K562 (cell line): ENCODE data around the gene HMG20B. TPM values are rescaled to one million over a fixed set of nuclear protein-coding genes. Genes with fewer than 3 reads are reported as not detected.

ENCODE experiments used
- ATAC-seq: fragments of 200-7000 bp; cut with Tn5 transposase; 3 replicates; pipeline ENCODE4 v1.9.1; 2020; ENCODE audit warnings: moderate library complexity
- BruUV-seq: library from RNA; stranded (reverse); fragments of 400-500 nt; replicated peaks from 2 replicates; lab custom pipeline; 2021; lab: Mats Ljungman, UMichigan
- CTCF ChIA-PET: fragments of 300-600 bp; formaldehyde crosslinking; extraction: SDS; loops from one replicate; lab custom pipeline; 2021; ENCODE audit warnings: low intra/inter-chr PET ratio; lab: Yijun Ruan, JAX
- POLR2A ChIA-PET: fragments of 300-600, 350-650 bp; sonication (Branson Sonifier 250); formaldehyde crosslinking; extraction: SDS; loops from one replicate; lab custom pipeline; 2021; ENCODE audit warnings: antibody characterized with exemption, inconsistent platforms; lab: Yijun Ruan, JAX
- DNase-seq, 4 experiments: peaks; one replicate each; pipeline versions ENCODE4 v3.0.0 to v3.0.0-alpha.2; 2011 to 2018; ENCODE audit warnings: low spot score in 3 of 4, mixed read lengths in 3 of 4; ENCODE audit errors: extremely low read depth in 1 of 4
- FAIRE-seq: peaks from 2 replicates; lab custom pipeline; 2011; peaks lifted over from hg19 to GRCh38; lab: Jason Lieb, UNC
- H2AFZ ChIP-seq: 2 replicates; pipeline ENCODE4 v1.6.0; 2011; ENCODE audit warnings: low read depth, low read length, control low read depth, inconsistent platforms
- H3K27ac ChIP-seq: fragments of 200-600 bp; 3 replicates; pipeline ENCODE4 v1.8.0; 2011; ENCODE audit warnings: low read depth, mild to moderate bottlenecking, control low read depth, inconsistent platforms, low read length, moderate library complexity, mixed read lengths; ENCODE audit errors: extremely low read depth
- H3K27me3 ChIP-seq, 2 experiments: fragments of 300-600 bp in 1 of 2; 2 replicates in 1 of 2; 3 replicates in 1 of 2; pipeline versions ENCODE4 v1.6.0 to v1.8.0; 2011; ENCODE audit warnings: inconsistent platforms in 2 of 2, low read length in 2 of 2, mild to moderate bottlenecking in 1 of 2, mixed read lengths in 1 of 2, moderate library complexity in 1 of 2; ENCODE audit not compliant: control insufficient read depth in 2 of 2, insufficient read depth in 2 of 2
- H3K36me3 ChIP-seq: fragments of 300-600 bp; 3 replicates; pipeline ENCODE4 v1.8.0; 2011; ENCODE audit warnings: mild to moderate bottlenecking, low read length, inconsistent platforms; ENCODE audit not compliant: control insufficient read depth, insufficient read depth
- H3K4me1 ChIP-seq, 2 experiments: fragments of 200-600 bp in 1 of 2; replicated peaks in 1 of 2; 2 replicates in 1 of 2; 3 replicates in 1 of 2; pipeline versions ENCODE4 v1.5.1 to v1.8.0; 2011; ENCODE audit warnings: inconsistent platforms in 2 of 2, low read length in 2 of 2, mild to moderate bottlenecking in 1 of 2, mixed read lengths in 1 of 2, moderate library complexity in 1 of 2; ENCODE audit not compliant: control insufficient read depth in 2 of 2, insufficient read depth in 2 of 2
- H3K4me2 ChIP-seq: 2 replicates; pipeline ENCODE4 v1.6.1; 2011; ENCODE audit warnings: low read length, control low read depth, inconsistent platforms, mixed read lengths; ENCODE audit not compliant: insufficient read depth
- H3K4me3 ChIP-seq: fragments of 200-600 bp; sonication (generic), shearing (Covaris generic); 2 replicates; pipeline ENCODE4 v1.5.1; 2016; ENCODE audit warnings: control low read depth, inconsistent platforms
- H3K79me2 ChIP-seq: fragments of 200-600 bp; 3 replicates; pipeline ENCODE4 v1.8.0; 2011; ENCODE audit warnings: low read length, inconsistent platforms; ENCODE audit not compliant: control insufficient read depth, insufficient read depth
- H3K9ac ChIP-seq, 2 experiments: 2 replicates each; pipeline versions ENCODE4 v1.6.0 to v1.6.1; 2011; ENCODE audit warnings: low read depth in 2 of 2, low read length in 2 of 2, control low read depth in 1 of 2, inconsistent platforms in 1 of 2, mild to moderate bottlenecking in 1 of 2, mixed read lengths in 1 of 2; ENCODE audit not compliant: insufficient read depth in 1 of 2
- H3K9me1 ChIP-seq: one replicate; pipeline ENCODE4 v1.6.0; 2011; ENCODE audit warnings: inconsistent platforms, mild to moderate bottlenecking, low read length, moderate library complexity; ENCODE audit not compliant: control insufficient read depth, insufficient read depth
- H3K9me3 ChIP-seq: replicated peaks from 2 replicates; pipeline ENCODE4 v1.5.1; 2011; ENCODE audit warnings: low read depth, low read length, inconsistent platforms; ENCODE audit not compliant: control insufficient read depth, insufficient read depth
- H4K20me1 ChIP-seq: replicated peaks from 2 replicates; pipeline ENCODE4 v1.6.1; 2011; ENCODE audit warnings: low read length, inconsistent platforms, mixed read lengths; ENCODE audit not compliant: control insufficient read depth, insufficient read depth
- FIP1L1 ChIP-seq: fragments of 200-400 bp; formaldehyde crosslinking; IDR thresholded peaks from 2 replicates; pipeline ENCODE4 v1.6.1; 2018; ENCODE audit warnings: mild to moderate bottlenecking, low read depth, low read length; ENCODE audit not compliant: poor library complexity, severe bottlenecking
- POLR2A ChIP-seq: fragments of 450-650 bp; conservative IDR thresholded peaks from 2 replicates; pipeline ENCODE4 v1.6.1; 2016
- XRCC5 ChIP-seq: fragments of 200-400 bp; formaldehyde crosslinking; IDR thresholded peaks from 2 replicates; pipeline ENCODE4 v1.6.1; 2017; ENCODE audit warnings: low read depth, mild to moderate bottlenecking, low read length
- ZFX ChIP-seq: sonication (generic); formaldehyde crosslinking; IDR thresholded peaks from 2 replicates; pipeline ENCODE4 v1.8.0; 2022; ENCODE audit warnings: mild to moderate bottlenecking, missing genetic modification reagents, moderate library complexity
- ZNF224 ChIP-seq: sonication (generic); formaldehyde crosslinking; IDR thresholded peaks from 2 replicates; pipeline ENCODE4 v1.8.0; 2022; ENCODE audit warnings: mild to moderate bottlenecking, missing genetic modification reagents
- WGBS: fragments of 100-300 bp; shearing (Covaris generic); methylation state at CpG from one replicate; pipeline ENCODE4 v1.1.6; 2016; ENCODE audit warnings: low coverage, mixed read lengths; ENCODE audit not compliant: insufficient coverage; ENCODE audit errors: missing lambda C conversion rate; 5-methylcytosine and 5-hydroxymethylcytosine counted together
- in situ Hi-C: fragments of 300-500 bp; cut with MboI; formaldehyde crosslinking; loops from 4 replicates; pipeline ENCODE4 v1.15.0; 2018; ENCODE audit warnings: inconsistent platforms, mixed read lengths
- intact Hi-C: fragments of 100-400 bp; cut with micrococcal nuclease; formaldehyde crosslinking; loops from 2 replicates; pipeline ENCODE4 v1.14.2; 2022
- polyA plus RNA-seq, 8 experiments: library from polyadenylated mRNA; depleted of rRNA in 4 of 8; stranded (reverse) in 5 of 8; unstranded in 3 of 8; fragments of >200 nt; fragmentation: Nextera tagmentation in 2 of 8; fragmentation: Illumina TruSeq in 1 of 8; extraction: Ambion mirVana in 2 of 8; extraction: Trizol in 1 of 8; gene quantifications; 2 replicates each; pipeline versions ENCODE4 v1.2.1 to v1.2.3, GENCODE V29; 2011 to 2014; ENCODE audit warnings: inconsistent platforms in 1 of 8, missing spikeins in 1 of 8
- total RNA-seq, 7 experiments: library from RNA; depleted of rRNA in 6 of 7; stranded (reverse); fragments of >200 nt in 6 of 7; fragmentation: Illumina TruSeq in 2 of 7; extraction: Trizol in 2 of 7; gene quantifications; 2 replicates each; pipeline versions ENCODE4 v1.2.1 to v1.2.3, GENCODE V29; 2011 to 2021; ENCODE audit warnings: low replicate concordance in 1 of 7
- TF ChIP-seq, protein P1 (sequence below), 3 experiments: IDR thresholded peaks in 2 of 3; conservative IDR thresholded peaks in 1 of 3; 2 replicates each; pipeline ENCODE4 v1.5.1; 2011 to 2012; ENCODE audit warnings: low read length in 3 of 3, mild to moderate bottlenecking in 3 of 3, control low read depth in 2 of 3, improper control_type of control experiment in 1 of 3, inconsistent platforms in 1 of 3, low read depth in 1 of 3, mixed read lengths in 1 of 3, moderate library complexity in 1 of 3; ENCODE audit not compliant: insufficient read depth in 2 of 3
- TF ChIP-seq, protein P2 (sequence below): sonication (generic); formaldehyde crosslinking; IDR thresholded peaks from 2 replicates; pipeline ENCODE4 v1.8.1; 2023; ENCODE audit warnings: mild to moderate bottlenecking, missing genetic modification reagents
- TF ChIP-seq, protein P3 (sequence below): sonication (generic); formaldehyde crosslinking; IDR thresholded peaks from 2 replicates; pipeline ENCODE4 v1.8.0; 2023; ENCODE audit warnings: missing genetic modification reagents, mild to moderate bottlenecking, borderline replicate concordance

HMG20B gene
- total and polyA plus RNA-seq, 9 of the 15 experiments (the other 6 are each of a cell fraction or from before 2014, with no cell fraction given): 0.35 to 172 (median 38.6) TPM

DNA sequence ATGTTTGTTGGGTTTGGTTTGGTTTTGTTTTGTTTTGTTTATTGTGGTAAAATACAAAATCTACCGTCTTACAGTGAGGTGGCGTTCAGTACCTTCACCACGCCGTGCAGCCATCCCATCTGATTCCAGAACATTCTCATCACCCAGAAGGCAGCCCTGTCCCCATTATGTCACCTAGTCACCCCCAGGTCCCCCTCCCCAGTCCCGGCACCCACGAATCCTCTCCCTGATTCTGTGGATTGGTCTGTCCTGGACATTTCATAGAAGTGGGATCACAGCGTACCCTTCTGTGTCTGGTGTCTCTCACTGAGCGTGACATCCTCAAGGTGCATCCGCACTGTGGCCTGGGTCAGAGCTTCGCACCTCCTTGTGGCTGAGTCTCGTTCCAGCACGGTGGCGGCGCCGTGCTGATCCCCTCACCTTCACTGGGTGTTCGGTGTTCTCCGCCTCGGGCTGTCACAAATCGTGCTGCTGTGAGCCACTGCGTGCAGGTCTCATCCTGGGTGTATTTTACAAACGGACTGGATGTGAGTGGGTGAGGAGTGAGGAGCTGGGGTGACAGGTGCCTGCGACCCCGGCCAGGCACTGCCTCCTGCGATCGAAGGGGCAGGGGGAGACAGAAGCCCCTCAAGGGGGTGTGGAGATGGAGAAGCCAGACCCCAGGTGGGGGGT, 34.4 kb upstream of the HMG20B start:
- Histone ChIP-seq H3K4me2 (no peak overlapping the region), H3K27ac (no peak overlapping the region; the same call in 2 of the 3 replicates), H3K4me1 (peaks cover 7 to 45% of the 10 kb centered on the region in 2 experiments; a peak in 3 of 5 replicates), H3K9ac (peak overlapping the region in 1 of 2 experiments; percentile 74; a peak in 2 of 4 replicates), H3K36me3 (peaks cover 34% of the 10 kb centered on the region; the same call in 2 of the 3 replicates), H3K4me3 (no peak overlapping the region), H3K9me1 (no peaks in the 10 kb centered on the region), H3K27me3 (no peaks in the 10 kb centered on the region), H2AFZ (no peak overlapping the region), H3K9me3 (no peaks in the 10 kb centered on the region), H3K79me2 (no peaks in the 10 kb centered on the region), H4K20me1 (0 out of 2 replicates have a peak, but pooled peaks cover 5% of the 10 kb centered on the region)
- 63% methylated on average over 23 of the region's 25 CpGs for WGBS
- FAIRE-seq (peak; percentile 19), DNase-seq (peak in 1 of 4 experiments; percentile 38), ATAC-seq (peak; percentile 55)
- TF ChIP-seq ZFX (CRISPR knock-in tag): no peak
- TF ChIP-seq FIP1L1: peak; percentile 7
- TF ChIP-seq ZNF224: no peak
- TF ChIP-seq, protein P1, sequence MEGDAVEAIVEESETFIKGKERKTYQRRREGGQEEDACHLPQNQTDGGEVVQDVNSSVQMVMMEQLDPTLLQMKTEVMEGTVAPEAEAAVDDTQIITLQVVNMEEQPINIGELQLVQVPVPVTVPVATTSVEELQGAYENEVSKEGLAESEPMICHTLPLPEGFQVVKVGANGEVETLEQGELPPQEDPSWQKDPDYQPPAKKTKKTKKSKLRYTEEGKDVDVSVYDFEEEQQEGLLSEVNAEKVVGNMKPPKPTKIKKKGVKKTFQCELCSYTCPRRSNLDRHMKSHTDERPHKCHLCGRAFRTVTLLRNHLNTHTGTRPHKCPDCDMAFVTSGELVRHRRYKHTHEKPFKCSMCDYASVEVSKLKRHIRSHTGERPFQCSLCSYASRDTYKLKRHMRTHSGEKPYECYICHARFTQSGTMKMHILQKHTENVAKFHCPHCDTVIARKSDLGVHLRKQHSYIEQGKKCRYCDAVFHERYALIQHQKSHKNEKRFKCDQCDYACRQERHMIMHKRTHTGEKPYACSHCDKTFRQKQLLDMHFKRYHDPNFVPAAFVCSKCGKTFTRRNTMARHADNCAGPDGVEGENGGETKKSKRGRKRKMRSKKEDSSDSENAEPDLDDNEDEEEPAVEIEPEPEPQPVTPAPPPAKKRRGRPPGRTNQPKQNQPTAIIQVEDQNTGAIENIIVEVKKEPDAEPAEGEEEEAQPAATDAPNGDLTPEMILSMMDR (IDR thresholded peaks at IDR 0.05 in 2 of 3, conservative IDR thresholded peaks at IDR 0.05 in 1 of 3; ENCODE audit: insufficient read depth in 2 of 3, low read depth in 1 of 3, low read length in 3 of 3): 0 out of 6 replicates have a peak, but pooled peaks of 2 of the 3 experiments have one; percentile 21 to 23
- TF ChIP-seq, protein P2, sequence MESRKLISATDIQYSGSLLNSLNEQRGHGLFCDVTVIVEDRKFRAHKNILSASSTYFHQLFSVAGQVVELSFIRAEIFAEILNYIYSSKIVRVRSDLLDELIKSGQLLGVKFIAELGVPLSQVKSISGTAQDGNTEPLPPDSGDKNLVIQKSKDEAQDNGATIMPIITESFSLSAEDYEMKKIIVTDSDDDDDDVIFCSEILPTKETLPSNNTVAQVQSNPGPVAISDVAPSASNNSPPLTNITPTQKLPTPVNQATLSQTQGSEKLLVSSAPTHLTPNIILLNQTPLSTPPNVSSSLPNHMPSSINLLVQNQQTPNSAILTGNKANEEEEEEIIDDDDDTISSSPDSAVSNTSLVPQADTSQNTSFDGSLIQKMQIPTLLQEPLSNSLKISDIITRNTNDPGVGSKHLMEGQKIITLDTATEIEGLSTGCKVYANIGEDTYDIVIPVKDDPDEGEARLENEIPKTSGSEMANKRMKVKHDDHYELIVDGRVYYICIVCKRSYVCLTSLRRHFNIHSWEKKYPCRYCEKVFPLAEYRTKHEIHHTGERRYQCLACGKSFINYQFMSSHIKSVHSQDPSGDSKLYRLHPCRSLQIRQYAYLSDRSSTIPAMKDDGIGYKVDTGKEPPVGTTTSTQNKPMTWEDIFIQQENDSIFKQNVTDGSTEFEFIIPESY: peak; percentile 97
- TF ChIP-seq POLR2A: peak; percentile 38
- 0 out of 2 replicates have a peak, but pooled peaks have one; percentile 14 for TF ChIP-seq XRCC5
- TF ChIP-seq, protein P3, sequence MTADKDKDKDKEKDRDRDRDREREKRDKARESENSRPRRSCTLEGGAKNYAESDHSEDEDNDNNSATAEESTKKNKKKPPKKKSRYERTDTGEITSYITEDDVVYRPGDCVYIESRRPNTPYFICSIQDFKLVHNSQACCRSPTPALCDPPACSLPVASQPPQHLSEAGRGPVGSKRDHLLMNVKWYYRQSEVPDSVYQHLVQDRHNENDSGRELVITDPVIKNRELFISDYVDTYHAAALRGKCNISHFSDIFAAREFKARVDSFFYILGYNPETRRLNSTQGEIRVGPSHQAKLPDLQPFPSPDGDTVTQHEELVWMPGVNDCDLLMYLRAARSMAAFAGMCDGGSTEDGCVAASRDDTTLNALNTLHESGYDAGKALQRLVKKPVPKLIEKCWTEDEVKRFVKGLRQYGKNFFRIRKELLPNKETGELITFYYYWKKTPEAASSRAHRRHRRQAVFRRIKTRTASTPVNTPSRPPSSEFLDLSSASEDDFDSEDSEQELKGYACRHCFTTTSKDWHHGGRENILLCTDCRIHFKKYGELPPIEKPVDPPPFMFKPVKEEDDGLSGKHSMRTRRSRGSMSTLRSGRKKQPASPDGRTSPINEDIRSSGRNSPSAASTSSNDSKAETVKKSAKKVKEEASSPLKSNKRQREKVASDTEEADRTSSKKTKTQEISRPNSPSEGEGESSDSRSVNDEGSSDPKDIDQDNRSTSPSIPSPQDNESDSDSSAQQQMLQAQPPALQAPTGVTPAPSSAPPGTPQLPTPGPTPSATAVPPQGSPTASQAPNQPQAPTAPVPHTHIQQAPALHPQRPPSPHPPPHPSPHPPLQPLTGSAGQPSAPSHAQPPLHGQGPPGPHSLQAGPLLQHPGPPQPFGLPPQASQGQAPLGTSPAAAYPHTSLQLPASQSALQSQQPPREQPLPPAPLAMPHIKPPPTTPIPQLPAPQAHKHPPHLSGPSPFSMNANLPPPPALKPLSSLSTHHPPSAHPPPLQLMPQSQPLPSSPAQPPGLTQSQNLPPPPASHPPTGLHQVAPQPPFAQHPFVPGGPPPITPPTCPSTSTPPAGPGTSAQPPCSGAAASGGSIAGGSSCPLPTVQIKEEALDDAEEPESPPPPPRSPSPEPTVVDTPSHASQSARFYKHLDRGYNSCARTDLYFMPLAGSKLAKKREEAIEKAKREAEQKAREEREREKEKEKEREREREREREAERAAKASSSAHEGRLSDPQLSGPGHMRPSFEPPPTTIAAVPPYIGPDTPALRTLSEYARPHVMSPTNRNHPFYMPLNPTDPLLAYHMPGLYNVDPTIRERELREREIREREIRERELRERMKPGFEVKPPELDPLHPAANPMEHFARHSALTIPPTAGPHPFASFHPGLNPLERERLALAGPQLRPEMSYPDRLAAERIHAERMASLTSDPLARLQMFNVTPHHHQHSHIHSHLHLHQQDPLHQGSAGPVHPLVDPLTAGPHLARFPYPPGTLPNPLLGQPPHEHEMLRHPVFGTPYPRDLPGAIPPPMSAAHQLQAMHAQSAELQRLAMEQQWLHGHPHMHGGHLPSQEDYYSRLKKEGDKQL: no peak
- POLR2A ChIA-PET: interaction anchor here (0.6 to 3.1 kb wide), 7 partner anchors 11 to 236 kb away, joined by 3 to 15 read pairs (median 6); partner anchors contain the start of gene MFSD12
- CTCF ChIA-PET: no interaction called here
- in situ Hi-C loops (no loop called here), intact Hi-C loops (no loop called here)
- no TSS peak for BruUV-seq
